Prostate gland (tissue), 2 donors: ENCODE results near the gene TECPR2.

Experiments
- POLR2A ChIP-seq: fragments of 450-650 bp; IDR thresholded peaks from one replicate; pipeline ENCODE4 v1.6.1; 2016; ENCODE audit warnings: antibody characterized with exemption, mild to moderate bottlenecking
- TF ChIP-seq, protein P1 (sequence below), 4 experiments: fragments of 200-600 bp in 2 of 4; fragments of 450-650 bp in 2 of 4; sonication (generic) in 2 of 4; IDR thresholded peaks; 1 replicate in 3 of 4; 2 replicates in 1 of 4; pipeline ENCODE4 v1.5.1; 2016 to 2019; ENCODE audit warnings: antibody characterized with exemption in 4 of 4, mild to moderate bottlenecking in 2 of 4, moderate library complexity in 2 of 4

GRCh38 chr14:102464006-102464405, 101.3 kb downstream of the TECPR2 start:
- TF ChIP-seq, protein P1, sequence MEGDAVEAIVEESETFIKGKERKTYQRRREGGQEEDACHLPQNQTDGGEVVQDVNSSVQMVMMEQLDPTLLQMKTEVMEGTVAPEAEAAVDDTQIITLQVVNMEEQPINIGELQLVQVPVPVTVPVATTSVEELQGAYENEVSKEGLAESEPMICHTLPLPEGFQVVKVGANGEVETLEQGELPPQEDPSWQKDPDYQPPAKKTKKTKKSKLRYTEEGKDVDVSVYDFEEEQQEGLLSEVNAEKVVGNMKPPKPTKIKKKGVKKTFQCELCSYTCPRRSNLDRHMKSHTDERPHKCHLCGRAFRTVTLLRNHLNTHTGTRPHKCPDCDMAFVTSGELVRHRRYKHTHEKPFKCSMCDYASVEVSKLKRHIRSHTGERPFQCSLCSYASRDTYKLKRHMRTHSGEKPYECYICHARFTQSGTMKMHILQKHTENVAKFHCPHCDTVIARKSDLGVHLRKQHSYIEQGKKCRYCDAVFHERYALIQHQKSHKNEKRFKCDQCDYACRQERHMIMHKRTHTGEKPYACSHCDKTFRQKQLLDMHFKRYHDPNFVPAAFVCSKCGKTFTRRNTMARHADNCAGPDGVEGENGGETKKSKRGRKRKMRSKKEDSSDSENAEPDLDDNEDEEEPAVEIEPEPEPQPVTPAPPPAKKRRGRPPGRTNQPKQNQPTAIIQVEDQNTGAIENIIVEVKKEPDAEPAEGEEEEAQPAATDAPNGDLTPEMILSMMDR (IDR thresholded peaks at IDR 0.05), result no peak
- TF ChIP-seq POLR2A, result no peak
